GM12878 (cell line): ENCODE data around the gene CDKL1. TPM values are rescaled to one million over a fixed set of nuclear protein-coding genes. Genes with fewer than 3 reads are reported as not detected.

Source experiments
- ATAC-seq: fragments of 200-7000 bp; cut with Tn5 transposase; 3 replicates; pipeline ENCODE4 v1.9.1; 2020; ENCODE audit warnings: mild to moderate bottlenecking, moderate library complexity
- BruUV-seq: library from RNA; stranded (reverse); fragments of 400-500 nt; replicated peaks from 2 replicates; lab custom pipeline; 2021; lab: Mats Ljungman, UMichigan
- CTCF ChIA-PET: fragments of 300-600 bp; sonication (Branson Sonifier 250); formaldehyde crosslinking; extraction: SDS; loops from one replicate; lab custom pipeline; 2021; ENCODE audit warnings: inconsistent platforms; lab: Yijun Ruan, JAX
- POLR2A ChIA-PET: fragments of 350-600 bp; formaldehyde crosslinking; extraction: SDS; loops from one replicate; lab custom pipeline; 2021; ENCODE audit warnings: inconsistent platforms; lab: Charles Lee
- RAD21 ChIA-PET: fragments of 300-600 bp; sonication (Branson Sonifier 250); formaldehyde crosslinking; loops from one replicate; lab custom pipeline; 2023; ENCODE audit warnings: antibody characterized with exemption; ENCODE audit not compliant: unreplicated experiment; lab: Charles Lee
- SMC1A ChIA-PET: fragments of 300-600 bp; sonication (Branson Sonifier 250); formaldehyde crosslinking; loops from one replicate; lab custom pipeline; 2023; ENCODE audit not compliant: unreplicated experiment, uncharacterized antibody; lab: Charles Lee
- DNase-seq: peaks from one replicate; pipeline ENCODE4 v3.0.0-alpha.2; 2011; ENCODE audit warnings: low read depth, low spot score
- FAIRE-seq: peaks from 3 replicates; lab custom pipeline; 2011; peaks lifted over from hg19 to GRCh38; lab: Jason Lieb, UNC
- H2AFZ ChIP-seq: 2 replicates; pipeline ENCODE4 v1.6.0; 2011; ENCODE audit warnings: low read depth, low read length, control low read depth; ENCODE audit not compliant: control insufficient read depth
- H3K27ac ChIP-seq: 2 replicates; pipeline ENCODE4 v1.5.1; 2011; ENCODE audit warnings: control low read depth; ENCODE audit not compliant: control insufficient read depth, insufficient read depth
- H3K27me3 ChIP-seq, 2 experiments: replicated peaks in 1 of 2; 2 replicates each; pipeline versions ENCODE4 v1.6.0 to v1.6.1; 2011; ENCODE audit warnings: low read length in 1 of 2; ENCODE audit not compliant: control insufficient read depth in 2 of 2, insufficient read depth in 2 of 2
- H3K36me3 ChIP-seq, 2 experiments: 2 replicates each; pipeline ENCODE4 v1.5.1; 2011; ENCODE audit warnings: low read length in 1 of 2; ENCODE audit not compliant: control insufficient read depth in 2 of 2, insufficient read depth in 2 of 2
- H3K4me1 ChIP-seq: 2 replicates; pipeline ENCODE4 v1.6.1; 2011; ENCODE audit warnings: mild to moderate bottlenecking, low read length, moderate library complexity, mixed read lengths; ENCODE audit not compliant: control insufficient read depth, insufficient read depth
- H3K4me2 ChIP-seq: 2 replicates; pipeline ENCODE4 v1.6.0; 2011; ENCODE audit warnings: control low read depth; ENCODE audit not compliant: control insufficient read depth, insufficient read depth
- H3K4me3 ChIP-seq: fragments of 200-600 bp; sonication (generic); 2 replicates; pipeline ENCODE4 v1.5.1; 2016
- H3K79me2 ChIP-seq: 2 replicates; pipeline ENCODE4 v1.6.0; 2011; ENCODE audit warnings: low read length; ENCODE audit not compliant: control insufficient read depth, insufficient read depth
- H3K9ac ChIP-seq: 2 replicates; pipeline ENCODE4 v1.8.0; 2011; ENCODE audit warnings: low read length, control low read depth, mixed read lengths; ENCODE audit not compliant: control insufficient read depth, insufficient read depth
- H3K9me3 ChIP-seq: replicated peaks from 3 replicates; pipeline ENCODE4 v1.5.1; 2011; ENCODE audit warnings: mild to moderate bottlenecking, low read length; ENCODE audit not compliant: control insufficient read depth, insufficient read depth
- H4K20me1 ChIP-seq: 2 replicates; pipeline ENCODE4 v1.6.0; 2011; ENCODE audit not compliant: control insufficient read depth, insufficient read depth
- CREB1 ChIP-seq: IDR thresholded peaks from 2 replicates; pipeline ENCODE4 v1.6.1; 2012; ENCODE audit warnings: low read depth, mild to moderate bottlenecking, inconsistent platforms
- DPF2 ChIP-seq: fragments of 450-650 bp; IDR thresholded peaks from 2 replicates; pipeline ENCODE4 v1.6.1; 2017; ENCODE audit warnings: mild to moderate bottlenecking
- MEF2B ChIP-seq: fragments of 450-650 bp; IDR thresholded peaks from 2 replicates; pipeline ENCODE4 v1.6.1; 2018; ENCODE audit warnings: mild to moderate bottlenecking, moderate library complexity; ENCODE audit not compliant: partially characterized antibody, poor library complexity, severe bottlenecking
- NFYB ChIP-seq: IDR thresholded peaks from 2 replicates; pipeline ENCODE4 v1.6.1; 2011; ENCODE audit warnings: low read depth, mild to moderate bottlenecking, low read length, improper control_type of control experiment, moderate library complexity; ENCODE audit not compliant: insufficient read depth
- TBL1XR1 ChIP-seq: IDR thresholded peaks from 2 replicates; pipeline ENCODE4 v1.6.1; 2012; ENCODE audit warnings: low read depth, low read length, improper control_type of control experiment
- TCF3 ChIP-seq: IDR thresholded peaks from 2 replicates; pipeline ENCODE4 v1.6.1; 2012; ENCODE audit warnings: low read depth, mild to moderate bottlenecking, low read length, borderline replicate concordance; ENCODE audit not compliant: insufficient read depth
- ZNF622 ChIP-seq: fragments of 450-650 bp; IDR thresholded peaks from 2 replicates; pipeline ENCODE4 v1.6.1; 2017; ENCODE audit warnings: mild to moderate bottlenecking, inconsistent platforms
- WGBS: methylation state at CpG from one replicate; pipeline ENCODE4 v1.1.6; 2016; ENCODE audit warnings: low lambda C conversion rate; ENCODE audit not compliant: insufficient replicate concordance, insufficient coverage; ENCODE audit errors: missing lambda C conversion rate; 5-methylcytosine and 5-hydroxymethylcytosine counted together
- in situ Hi-C: fragments of 300-500 bp; cut with MboI; formaldehyde crosslinking; loops from 9 replicates; pipeline ENCODE4 v1.14.3; 2018; ENCODE audit warnings: mixed read lengths
- intact Hi-C: fragments of 100-400 bp; cut with micrococcal nuclease; formaldehyde crosslinking; loops from one replicate; pipeline ENCODE4 v1.14.2; 2022; ENCODE audit not compliant: unreplicated experiment
- polyA plus RNA-seq, 11 experiments: library from polyadenylated mRNA; depleted of rRNA in 4 of 11; unstranded in 6 of 11; stranded (reverse) in 5 of 11; fragments of >200 nt; fragmentation: Nextera tagmentation in 4 of 11; fragmentation: Illumina TruSeq in 1 of 11; extraction: Ambion mirVana in 4 of 11; extraction: Trizol in 1 of 11; gene quantifications; 1 replicate in 1 of 11; 2 replicates in 10 of 11; pipeline versions ENCODE4 v1.2.1 to v1.2.3, GENCODE V29; 2011 to 2016; ENCODE audit warnings: inconsistent platforms in 2 of 11, missing spikeins in 2 of 11, low read depth in 1 of 11
- total RNA-seq, 4 experiments: library from RNA; depleted of rRNA in 3 of 4; stranded (reverse); fragments of >200 nt in 3 of 4; fragmentation: Illumina TruSeq in 1 of 4; extraction: Trizol in 1 of 4; gene quantifications; 2 replicates each; pipeline versions ENCODE4 v1.2.1 to v1.2.3, GENCODE V29; 2013 to 2021
- TF ChIP-seq, protein P1 (sequence below): IDR thresholded peaks from 2 replicates; pipeline ENCODE4 v1.6.1; 2012; ENCODE audit warnings: improper control_type of control experiment, low read depth, low read length; ENCODE audit not compliant: insufficient replicate concordance
- TF ChIP-seq, protein P2 (sequence below): IDR thresholded peaks from 2 replicates; pipeline ENCODE4 v1.6.1; 2011; ENCODE audit warnings: borderline replicate concordance, low read depth, mild to moderate bottlenecking, moderate library complexity, low read length; ENCODE audit not compliant: insufficient read depth, poor library complexity, severe bottlenecking
- TF ChIP-seq, protein P3 (sequence below): fragments of 450-650 bp; IDR thresholded peaks from 2 replicates; pipeline ENCODE4 v1.6.1; 2017; ENCODE audit warnings: mild to moderate bottlenecking, moderate library complexity

CDKL1 gene
- total and polyA plus RNA-seq, 10 of the 15 experiments (the other 5 are each of a cell fraction or from before 2014, with no cell fraction given), result 9.0 to 19.0 (median 11.1) TPM

DNA sequence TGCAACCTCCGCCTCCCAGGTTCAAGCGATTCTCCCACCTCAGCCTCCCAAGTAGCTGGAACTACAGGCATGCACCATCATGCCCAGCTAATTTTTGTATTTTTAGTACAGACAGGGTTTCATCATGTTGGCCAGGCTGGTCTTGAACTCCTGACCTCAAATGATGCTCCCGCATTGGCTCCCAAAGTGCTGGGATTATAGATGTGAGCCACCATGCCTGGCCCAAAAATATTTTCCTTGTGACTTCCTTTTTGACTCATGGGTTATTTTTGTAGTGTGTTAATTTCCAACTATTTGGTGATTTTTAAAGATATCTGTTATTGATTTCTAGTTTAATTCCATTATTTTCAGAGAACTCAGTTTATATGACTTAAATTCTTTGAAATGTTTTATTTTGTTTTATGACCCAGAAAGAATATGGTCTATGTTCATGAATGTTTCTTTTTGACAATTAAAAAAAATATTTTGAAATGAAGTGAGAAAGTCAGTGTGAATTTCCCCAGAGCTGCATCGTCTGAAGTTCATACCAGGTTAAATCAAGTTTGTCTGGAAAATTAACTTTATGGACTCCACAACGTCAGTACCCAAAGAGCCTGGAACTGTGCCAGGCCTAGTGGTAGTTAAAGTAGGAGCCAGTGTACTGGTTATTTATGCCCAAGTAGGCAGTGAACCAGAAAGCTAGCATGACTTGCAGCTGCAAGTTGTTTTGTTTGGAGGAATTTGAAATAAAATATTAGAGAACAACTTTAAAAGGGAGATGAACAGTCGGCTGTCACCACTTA is 2.8 kb upstream of the CDKL1 start (continued):
- TF ChIP-seq, protein P1, sequence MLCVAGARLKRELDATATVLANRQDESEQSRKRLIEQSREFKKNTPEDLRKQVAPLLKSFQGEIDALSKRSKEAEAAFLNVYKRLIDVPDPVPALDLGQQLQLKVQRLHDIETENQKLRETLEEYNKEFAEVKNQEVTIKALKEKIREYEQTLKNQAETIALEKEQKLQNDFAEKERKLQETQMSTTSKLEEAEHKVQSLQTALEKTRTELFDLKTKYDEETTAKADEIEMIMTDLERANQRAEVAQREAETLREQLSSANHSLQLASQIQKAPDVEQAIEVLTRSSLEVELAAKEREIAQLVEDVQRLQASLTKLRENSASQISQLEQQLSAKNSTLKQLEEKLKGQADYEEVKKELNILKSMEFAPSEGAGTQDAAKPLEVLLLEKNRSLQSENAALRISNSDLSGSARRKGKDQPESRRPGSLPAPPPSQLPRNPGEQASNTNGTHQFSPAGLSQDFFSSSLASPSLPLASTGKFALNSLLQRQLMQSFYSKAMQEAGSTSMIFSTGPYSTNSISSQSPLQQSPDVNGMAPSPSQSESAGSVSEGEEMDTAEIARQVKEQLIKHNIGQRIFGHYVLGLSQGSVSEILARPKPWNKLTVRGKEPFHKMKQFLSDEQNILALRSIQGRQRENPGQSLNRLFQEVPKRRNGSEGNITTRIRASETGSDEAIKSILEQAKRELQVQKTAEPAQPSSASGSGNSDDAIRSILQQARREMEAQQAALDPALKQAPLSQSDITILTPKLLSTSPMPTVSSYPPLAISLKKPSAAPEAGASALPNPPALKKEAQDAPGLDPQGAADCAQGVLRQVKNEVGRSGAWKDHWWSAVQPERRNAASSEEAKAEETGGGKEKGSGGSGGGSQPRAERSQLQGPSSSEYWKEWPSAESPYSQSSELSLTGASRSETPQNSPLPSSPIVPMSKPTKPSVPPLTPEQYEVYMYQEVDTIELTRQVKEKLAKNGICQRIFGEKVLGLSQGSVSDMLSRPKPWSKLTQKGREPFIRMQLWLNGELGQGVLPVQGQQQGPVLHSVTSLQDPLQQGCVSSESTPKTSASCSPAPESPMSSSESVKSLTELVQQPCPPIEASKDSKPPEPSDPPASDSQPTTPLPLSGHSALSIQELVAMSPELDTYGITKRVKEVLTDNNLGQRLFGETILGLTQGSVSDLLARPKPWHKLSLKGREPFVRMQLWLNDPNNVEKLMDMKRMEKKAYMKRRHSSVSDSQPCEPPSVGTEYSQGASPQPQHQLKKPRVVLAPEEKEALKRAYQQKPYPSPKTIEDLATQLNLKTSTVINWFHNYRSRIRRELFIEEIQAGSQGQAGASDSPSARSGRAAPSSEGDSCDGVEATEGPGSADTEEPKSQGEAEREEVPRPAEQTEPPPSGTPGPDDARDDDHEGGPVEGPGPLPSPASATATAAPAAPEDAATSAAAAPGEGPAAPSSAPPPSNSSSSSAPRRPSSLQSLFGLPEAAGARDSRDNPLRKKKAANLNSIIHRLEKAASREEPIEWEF, result no peak
- no peak for TF ChIP-seq TCF3
- no peak for TF ChIP-seq DPF2
- no peak for TF ChIP-seq TBL1XR1

DNA sequence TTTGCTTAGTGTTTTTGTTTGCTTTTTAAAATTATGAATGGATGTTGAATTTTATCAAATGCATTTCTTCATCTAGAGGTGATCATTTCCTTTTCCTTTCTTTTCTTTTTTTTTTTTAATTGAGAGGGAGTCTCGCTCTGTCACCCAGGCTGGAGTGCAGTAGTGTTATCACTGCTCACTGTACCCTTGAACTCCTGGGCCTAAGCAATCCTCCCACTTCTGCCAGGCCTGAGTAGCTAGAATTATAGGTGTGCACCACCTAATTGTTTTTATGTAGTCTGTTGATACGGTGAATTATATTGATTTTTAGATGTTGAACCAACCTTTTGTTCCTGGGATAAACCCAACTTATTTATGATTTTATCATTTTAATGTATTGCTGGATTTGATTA is 1.5 kb upstream of the CDKL1 start:
- H3K27ac ChIP-seq, result no peak overlapping the region
- CTCF ChIA-PET, result interaction anchor here (0.6 to 2.0 kb wide), 2 partner anchors 130 to 140 kb away, joined by 4 read pairs; no protein-coding TSS in a partner anchor
- no TSS peak for BruUV-seq
- no peak for TF ChIP-seq ZNF622
- no peak for TF ChIP-seq CREB1
- TF ChIP-seq, protein P2, sequence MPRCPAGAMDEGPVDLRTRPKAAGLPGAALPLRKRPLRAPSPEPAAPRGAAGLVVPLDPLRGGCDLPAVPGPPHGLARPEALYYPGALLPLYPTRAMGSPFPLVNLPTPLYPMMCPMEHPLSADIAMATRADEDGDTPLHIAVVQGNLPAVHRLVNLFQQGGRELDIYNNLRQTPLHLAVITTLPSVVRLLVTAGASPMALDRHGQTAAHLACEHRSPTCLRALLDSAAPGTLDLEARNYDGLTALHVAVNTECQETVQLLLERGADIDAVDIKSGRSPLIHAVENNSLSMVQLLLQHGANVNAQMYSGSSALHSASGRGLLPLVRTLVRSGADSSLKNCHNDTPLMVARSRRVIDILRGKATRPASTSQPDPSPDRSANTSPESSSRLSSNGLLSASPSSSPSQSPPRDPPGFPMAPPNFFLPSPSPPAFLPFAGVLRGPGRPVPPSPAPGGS, result no peak
- TF ChIP-seq, protein P3, sequence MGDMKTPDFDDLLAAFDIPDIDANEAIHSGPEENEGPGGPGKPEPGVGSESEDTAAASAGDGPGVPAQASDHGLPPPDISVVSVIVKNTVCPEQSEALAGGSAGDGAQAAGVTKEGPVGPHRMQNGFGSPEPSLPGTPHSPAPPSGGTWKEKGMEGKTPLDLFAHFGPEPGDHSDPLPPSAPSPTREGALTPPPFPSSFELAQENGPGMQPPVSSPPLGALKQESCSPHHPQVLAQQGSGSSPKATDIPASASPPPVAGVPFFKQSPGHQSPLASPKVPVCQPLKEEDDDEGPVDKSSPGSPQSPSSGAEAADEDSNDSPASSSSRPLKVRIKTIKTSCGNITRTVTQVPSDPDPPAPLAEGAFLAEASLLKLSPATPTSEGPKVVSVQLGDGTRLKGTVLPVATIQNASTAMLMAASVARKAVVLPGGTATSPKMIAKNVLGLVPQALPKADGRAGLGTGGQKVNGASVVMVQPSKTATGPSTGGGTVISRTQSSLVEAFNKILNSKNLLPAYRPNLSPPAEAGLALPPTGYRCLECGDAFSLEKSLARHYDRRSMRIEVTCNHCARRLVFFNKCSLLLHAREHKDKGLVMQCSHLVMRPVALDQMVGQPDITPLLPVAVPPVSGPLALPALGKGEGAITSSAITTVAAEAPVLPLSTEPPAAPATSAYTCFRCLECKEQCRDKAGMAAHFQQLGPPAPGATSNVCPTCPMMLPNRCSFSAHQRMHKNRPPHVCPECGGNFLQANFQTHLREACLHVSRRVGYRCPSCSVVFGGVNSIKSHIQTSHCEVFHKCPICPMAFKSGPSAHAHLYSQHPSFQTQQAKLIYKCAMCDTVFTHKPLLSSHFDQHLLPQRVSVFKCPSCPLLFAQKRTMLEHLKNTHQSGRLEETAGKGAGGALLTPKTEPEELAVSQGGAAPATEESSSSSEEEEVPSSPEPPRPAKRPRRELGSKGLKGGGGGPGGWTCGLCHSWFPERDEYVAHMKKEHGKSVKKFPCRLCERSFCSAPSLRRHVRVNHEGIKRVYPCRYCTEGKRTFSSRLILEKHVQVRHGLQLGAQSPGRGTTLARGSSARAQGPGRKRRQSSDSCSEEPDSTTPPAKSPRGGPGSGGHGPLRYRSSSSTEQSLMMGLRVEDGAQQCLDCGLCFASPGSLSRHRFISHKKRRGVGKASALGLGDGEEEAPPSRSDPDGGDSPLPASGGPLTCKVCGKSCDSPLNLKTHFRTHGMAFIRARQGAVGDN, result no peak
- TF ChIP-seq NFYB, result no peak
- TF ChIP-seq MEF2B, result no peak

More for the DNA sequence above, 1.5 kb upstream of the CDKL1 start:
- H3K36me3 ChIP-seq, result no peaks in the 10 kb centered on the region
- DNase-seq, result no peak
- no peak overlapping the region for H3K9ac ChIP-seq
- ChIA-PET RAD21 (interaction anchor here (2.5 kb wide), 1 partner anchor 35 kb away, joined by 11 read pairs; no protein-coding TSS in a partner anchor), SMC1A (interaction anchor here (1.1 kb wide), 1 partner anchor 13 kb away, joined by 5 read pairs; no protein-coding TSS in a partner anchor), POLR2A (interaction anchor here (1.4 kb wide), 1 partner anchor 16 kb away, joined by 3 read pairs; no protein-coding TSS in a partner anchor)
- in situ Hi-C loops (no loop called here), intact Hi-C loops (loop anchor here (2.0 kb wide), 1 partner anchor 125 kb away; no protein-coding TSS in a partner anchor)
- no peaks in the 10 kb centered on the region for H3K9me3 ChIP-seq
- H3K4me1 ChIP-seq, result peaks cover 7% of the 10 kb centered on the region
- no peak overlapping the region for H3K4me2 ChIP-seq
- H3K27me3 ChIP-seq, result no peaks in the 10 kb centered on the region
- H4K20me1 ChIP-seq, result no peaks in the 10 kb centered on the region
- H3K4me3 ChIP-seq, result no peak overlapping the region
- no peak for ATAC-seq
- FAIRE-seq, result no peak
- peak overlapping the region; percentile 95; the same call in 1 of the 2 replicates for H2AFZ ChIP-seq
- H3K79me2 ChIP-seq, result no peaks in the 10 kb centered on the region
- 100% methylated on average over 1 of the region's 2 CpGs for WGBS
